CD4-positive, alpha-beta T cell treated with Interleukin-6 at 100 ng/mL for 8 hours (primary cell): ENCODE results near the gene FGG.

Source experiments
- DNase-seq: peaks from one replicate; pipeline ENCODE4 v3.0.0-alpha.2; 2020; ENCODE audit warnings: mixed read lengths, low spot score

Gene FGG

GRCh38 chr4:154612472-154613414 lies at the start of gene FGG:
FGG (minus strand) TSS chr4:154612656; CDS start chr4:154612609, 47 bp downstream.
- DNase-seq, result no peak

GRCh38 chr4:154660052-154660451 lies 47.6 kb upstream of the FGG start:
- no peak for DNase-seq

- no peak for DNase-seq
Measured at GRCh38 chr4:154658680-154659405, 46.4 kb upstream of the FGG start.

GRCh38 chr4:154643493-154643892 lies 31.0 kb upstream of the FGG start:
- no peak for DNase-seq

GRCh38 chr4:154642373-154643009 lies 30.0 kb upstream of the FGG start:
- no peak for DNase-seq

- DNase-seq, result no peak
Measured at GRCh38 chr4:154640999-154641398, 28.5 kb upstream of the FGG start.

- no peak for DNase-seq
Measured at GRCh38 chr4:154634058-154634457, 21.6 kb upstream of the FGG start.

GRCh38 chr4:154631828-154632227 lies 19.4 kb upstream of the FGG start:
- no peak for DNase-seq

- DNase-seq, result no peak
Measured at GRCh38 chr4:154630324-154630723, 17.9 kb upstream of the FGG start.

GRCh38 chr4:154626793-154627484 lies 14.5 kb upstream of the FGG start:
- peak; percentile 19 for DNase-seq

- DNase-seq, result no peak
Measured at GRCh38 chr4:154625971-154626370, 13.5 kb upstream of the FGG start.

- no peak for DNase-seq
Measured at GRCh38 chr4:154623995-154624394, 11.5 kb upstream of the FGG start.

GRCh38 chr4:154623436-154623835 lies 11.0 kb upstream of the FGG start:
- no peak for DNase-seq

- DNase-seq, result peak; percentile 9
Measured at GRCh38 chr4:154622598-154622997, 10.1 kb upstream of the FGG start.

GRCh38 chr4:154620111-154620510 lies 7.7 kb upstream of the FGG start:
- DNase-seq, result no peak

- peak; percentile 18 for DNase-seq
Measured at GRCh38 chr4:154618708-154619315, 6.4 kb upstream of the FGG start.

- no peak for DNase-seq
Measured at GRCh38 chr4:154617820-154618317, 5.4 kb upstream of the FGG start.

- DNase-seq, result no peak
Measured at GRCh38 chr4:154616731-154617130, 4.3 kb upstream of the FGG start.

- no peak for DNase-seq
Measured at GRCh38 chr4:154616287-154616686, 3.8 kb upstream of the FGG start.

GRCh38 chr4:154615211-154615610 lies 2.8 kb upstream of the FGG start:
- DNase-seq, result no peak

- DNase-seq, result no peak
Measured at GRCh38 chr4:154614306-154614705, 1.9 kb upstream of the FGG start.
